T-cell (primary cell): ENCODE measurements around the gene SERTAD2. TPM values are rescaled to one million over a fixed set of nuclear protein-coding genes. Genes with fewer than 3 reads are reported as not detected.
A peak's percentile ranks its signal among the peaks of the same experiment; 100 is the strongest.

ENCODE experiments used
- ATAC-seq, 4 experiments: fragments of 200-7000 bp in 3 of 4; fragments of 150-1000 bp in 1 of 4; cut with Tn5 transposase; replicated peaks in 1 of 4; 1 replicate in 3 of 4; 2 replicates in 1 of 4; pipeline ENCODE4 v1.10.0; 2021; ENCODE audit warnings: moderate library complexity in 3 of 4, mild to moderate bottlenecking in 2 of 4, moderate number of reproducible peaks in 1 of 4
- CTCF ChIA-PET, 2 donors: fragments of 300-600 bp; sonication (Branson Sonifier 250); formaldehyde crosslinking; loops; one replicate each; lab custom pipeline; 2022; ENCODE audit warnings: antibody characterized with exemption in 2 of 2; lab: Charles Lee
- POLR2A ChIA-PET, 2 donors: fragments of 300-600 bp; sonication (Branson Sonifier 250); formaldehyde crosslinking; loops; one replicate each; lab custom pipeline; 2022; ENCODE audit warnings: antibody characterized with exemption in 2 of 2; lab: Charles Lee
- DNase-seq, 35 experiments: peaks; one replicate each; pipeline versions ENCODE4 v3.0.0 to v3.0.0-alpha.2; 2013 to 2023
- H3K27ac ChIP-seq: one replicate; pipeline ENCODE4 v1.5.1; 2013; ENCODE audit warnings: low read length
- H3K27me3 ChIP-seq, 2 experiments: replicated peaks in 1 of 2; 1 replicate in 1 of 2; 2 replicates in 1 of 2; pipeline versions ENCODE4 v1.6.1 to v1.7.0; 2013; ENCODE audit warnings: low read length in 1 of 2, mixed read lengths in 1 of 2; ENCODE audit not compliant: control insufficient read depth in 2 of 2, insufficient read depth in 2 of 2; ENCODE audit errors: extremely low read depth in 1 of 2
- H3K36me3 ChIP-seq, 2 donors: 1 replicate in 1 of 2; 2 replicates in 1 of 2; pipeline versions ENCODE4 v1.6.1 to v1.7.0; 2013; ENCODE audit warnings: low read length in 1 of 2; ENCODE audit not compliant: control insufficient read depth in 2 of 2, insufficient read depth in 1 of 2; ENCODE audit errors: extremely low read depth in 1 of 2
- H3K4me1 ChIP-seq, 2 experiments: 1 replicate in 1 of 2; 2 replicates in 1 of 2; pipeline versions ENCODE4 v1.6.1 to v1.7.0; 2013; ENCODE audit warnings: low read length in 2 of 2, mixed read lengths in 1 of 2; ENCODE audit not compliant: insufficient read depth in 2 of 2, control insufficient read depth in 1 of 2; ENCODE audit errors: extremely low read depth in 1 of 2
- H3K4me3 ChIP-seq, 2 donors: 1 replicate in 1 of 2; 2 replicates in 1 of 2; pipeline versions ENCODE4 v1.5.1 to v1.7.0; 2013; ENCODE audit warnings: mild to moderate bottlenecking in 2 of 2, low read length in 1 of 2, moderate library complexity in 1 of 2; ENCODE audit not compliant: control insufficient read depth in 1 of 2; ENCODE audit errors: extremely low read depth in 1 of 2
- H3K9me3 ChIP-seq: 2 replicates; pipeline ENCODE4 v1.7.0; 2013
- H3K27ac Mint-ChIP-seq, 2 donors: one replicate each; pipeline ENCODE4 v1.8.0; 2020 to 2021; ENCODE audit warnings: mild to moderate bottlenecking in 2 of 2, mixed read lengths in 2 of 2
- H3K27me3 Mint-ChIP-seq, 2 donors: one replicate each; pipeline ENCODE4 v1.8.0; 2021 to 2022; ENCODE audit warnings: mixed read lengths in 2 of 2
- H3K36me3 Mint-ChIP-seq: one replicate; pipeline ENCODE4 v1.8.0; 2021; ENCODE audit warnings: mixed read lengths
- H3K4me1 Mint-ChIP-seq, 3 donors: one replicate each; pipeline ENCODE4 v1.8.0; 2020 to 2022; ENCODE audit warnings: mixed read lengths in 3 of 3, mild to moderate bottlenecking in 1 of 3
- H3K4me3 Mint-ChIP-seq, 3 donors: one replicate each; pipeline ENCODE4 v1.8.0; 2020 to 2022; ENCODE audit warnings: mild to moderate bottlenecking in 3 of 3, mixed read lengths in 3 of 3, moderate library complexity in 3 of 3
- H3K9me3 Mint-ChIP-seq, 3 donors: one replicate each; pipeline ENCODE4 v1.8.0; 2020 to 2022; ENCODE audit warnings: mixed read lengths in 3 of 3
- WGBS: methylation state at CpG from one replicate; pipeline ENCODE4 v1.1.5; 2013; ENCODE audit warnings: missing lambda C conversion rate; ENCODE audit not compliant: insufficient coverage; 5-methylcytosine and 5-hydroxymethylcytosine counted together
- total RNA-seq, 35 experiments: library from RNA in 6 of 35; stranded (reverse) in 6 of 35; fragments of 120-200 nt in 1 of 35; gene quantifications; one replicate each; pipeline versions ENCODE4 v1.2.1 to v1.2.4 and lab custom pipeline; 2013 to 2026

Gene SERTAD2
- total RNA-seq, 5 donors from 2014 or later (not counting 1 experiment from before 2014, with no cell fraction given): 22.8 to 39.7 (median 27.4) TPM

DNA sequence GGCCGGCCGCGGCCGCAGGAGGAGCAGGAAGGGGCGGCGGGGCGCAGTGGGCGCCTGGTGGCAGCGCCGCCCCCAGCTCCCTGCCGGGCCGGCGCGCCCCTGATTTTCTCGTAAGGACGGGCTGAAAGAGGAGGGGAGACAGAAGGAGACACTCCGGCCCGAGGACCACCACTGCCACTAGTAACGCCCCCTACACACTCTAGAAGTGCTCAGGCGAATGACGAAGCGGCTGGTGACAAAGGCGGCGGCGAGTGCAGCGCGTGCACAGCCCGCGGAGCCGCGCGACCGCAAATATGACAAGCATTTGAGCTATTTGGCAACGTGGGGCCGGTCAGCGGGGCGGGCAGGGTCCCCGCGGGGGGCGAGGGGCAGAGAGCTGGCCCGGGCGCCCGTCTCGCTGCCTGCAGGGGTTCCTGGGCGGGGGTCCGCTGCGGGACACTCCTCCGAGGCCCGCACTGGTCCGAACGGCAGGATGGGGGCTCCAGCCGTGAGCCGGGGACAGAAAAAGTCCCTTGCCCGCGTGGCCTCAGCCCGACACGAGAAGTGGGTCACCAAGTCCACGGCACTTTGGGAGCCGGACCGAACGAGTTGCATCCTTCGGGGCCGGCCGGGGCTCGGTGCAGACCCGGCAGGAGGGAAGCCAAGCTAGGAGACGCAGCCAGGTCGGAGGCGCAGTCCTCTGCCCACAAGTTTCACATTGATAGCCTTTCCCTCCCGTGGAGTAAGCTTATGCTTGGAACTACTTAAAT, 524 bp upstream of the SERTAD2 start:
- peak overlapping the region; percentile 82 to 91 (median 88) for H3K4me3 Mint-ChIP-seq

DNA sequence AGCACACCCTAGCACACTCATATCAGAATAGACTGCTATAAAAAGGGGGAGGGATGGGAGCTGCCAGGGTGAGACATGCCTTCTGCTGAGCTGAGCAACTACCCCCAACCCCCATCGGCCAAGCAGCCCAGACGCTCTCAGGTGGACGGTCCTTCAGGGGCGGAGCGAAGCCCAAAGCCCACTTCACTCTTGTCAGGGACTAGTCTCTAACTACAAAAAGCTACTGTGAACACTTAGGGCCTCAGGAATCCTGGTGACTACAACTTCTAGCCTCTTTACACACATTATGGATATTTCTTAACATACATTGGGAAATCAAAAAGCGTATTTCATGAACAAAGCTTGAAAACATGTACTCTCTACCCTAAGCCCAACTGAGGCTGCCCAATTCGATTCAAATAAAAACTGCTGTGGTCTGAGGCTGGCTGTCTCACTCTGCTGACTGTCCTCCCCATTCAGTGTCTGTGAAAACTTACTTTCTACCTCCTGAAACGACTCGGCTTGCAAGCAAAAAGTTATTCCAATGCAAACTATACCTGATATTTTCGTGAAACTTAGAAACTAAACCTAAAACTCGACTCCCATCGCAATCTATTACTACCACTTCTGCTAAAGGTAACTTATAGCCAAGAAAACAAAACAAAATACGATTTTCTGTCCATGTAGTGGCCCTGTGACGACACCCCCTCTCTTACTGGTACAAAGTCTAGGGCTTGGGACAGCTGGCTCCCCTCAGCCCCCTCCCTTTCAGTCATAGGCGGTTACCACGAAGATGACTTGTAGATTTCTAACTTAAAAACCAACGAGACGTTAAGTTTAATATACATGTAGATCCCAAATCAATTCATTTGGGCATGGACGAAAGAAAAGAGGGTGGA, 1.2 kb downstream of the SERTAD2 start:
- Histone ChIP-seq H3K9me3 (no peaks in the 10 kb centered on the region), H3K27me3 (no peaks in the 10 kb centered on the region), H3K4me3 (peak overlapping the region; percentile 94 to 96), H3K27ac (peak overlapping the region; percentile 63), H3K36me3 (no peaks in the 10 kb centered on the region), H3K4me1 (peaks cover 25 to 50% of the 10 kb centered on the region in 2 experiments)
- DNase-seq: peak in 1 of 35 experiments; percentile 16
- no peaks in the 10 kb centered on the region for H3K36me3 Mint-ChIP-seq
- no peaks in the 10 kb centered on the region for H3K27me3 Mint-ChIP-seq
- 9% methylated on average over 10 of the region's 19 CpGs for WGBS
- H3K27ac Mint-ChIP-seq: peak overlapping the region; percentile 85 to 89
- ChIA-PET POLR2A (interaction anchor here (0.5 to 3.4 kb wide), 11 partner anchors 8 to 809 kb away, joined by 3 to 29 read pairs (median 4); no protein-coding TSS in a partner anchor), CTCF (interaction anchor here (0.8 to 7.4 kb wide), 14 partner anchors 8 to 180 kb away, joined by 3 to 78 read pairs (median 4); partner anchors contain the start of gene AFTPH (in 1 of the 2))
- peak overlapping the region; percentile 86 to 91 (median 89) for H3K4me3 Mint-ChIP-seq
- H3K4me1 Mint-ChIP-seq: peaks cover 75 to 82% (median 76%) of the 10 kb centered on the region in 3 donors
- no peak for ATAC-seq
- no peaks in the 10 kb centered on the region for H3K9me3 Mint-ChIP-seq

More for the DNA sequence above, 524 bp upstream of the SERTAD2 start:
- POLR2A ChIA-PET: interaction anchor here (0.6 to 3.4 kb wide), 16 partner anchors 8 to 573 kb away, joined by 3 to 29 read pairs (median 4); partner anchors contain the start of genes ACTR2 (in 1 of the 2), AFTPH (in 1 of the 2) and RAB1A (in 1 of the 2)
- H3K36me3 Mint-ChIP-seq: no peaks in the 10 kb centered on the region
- under 1% methylated on average over 60 of the region's 70 CpGs for WGBS
- H3K9me3 Mint-ChIP-seq: no peaks in the 10 kb centered on the region
- Histone ChIP-seq H3K27ac (peak overlapping the region; percentile 83), H3K36me3 (no peaks in the 10 kb centered on the region), H3K4me1 (peaks cover 25 to 52% of the 10 kb centered on the region in 2 experiments), H3K27me3 (no peaks in the 10 kb centered on the region), H3K9me3 (no peaks in the 10 kb centered on the region), H3K4me3 (peak overlapping the region; percentile 75 to 82)
- H3K27ac Mint-ChIP-seq: peak overlapping the region; percentile 91 to 92
- no peaks in the 10 kb centered on the region for H3K27me3 Mint-ChIP-seq
- H3K4me1 Mint-ChIP-seq: peaks cover 72 to 78% (median 73%) of the 10 kb centered on the region in 3 donors
- CTCF ChIA-PET: interaction anchor here (0.5 to 7.4 kb wide), 30 partner anchors 8 to 673 kb away, joined by 3 to 78 read pairs (median 4); partner anchors contain the start of gene AFTPH (in 1 of the 2)
- DNase-seq (peak; percentile 12 to 78 (median 60)), ATAC-seq (peak; percentile 47 to 58 (median 50))

DNA sequence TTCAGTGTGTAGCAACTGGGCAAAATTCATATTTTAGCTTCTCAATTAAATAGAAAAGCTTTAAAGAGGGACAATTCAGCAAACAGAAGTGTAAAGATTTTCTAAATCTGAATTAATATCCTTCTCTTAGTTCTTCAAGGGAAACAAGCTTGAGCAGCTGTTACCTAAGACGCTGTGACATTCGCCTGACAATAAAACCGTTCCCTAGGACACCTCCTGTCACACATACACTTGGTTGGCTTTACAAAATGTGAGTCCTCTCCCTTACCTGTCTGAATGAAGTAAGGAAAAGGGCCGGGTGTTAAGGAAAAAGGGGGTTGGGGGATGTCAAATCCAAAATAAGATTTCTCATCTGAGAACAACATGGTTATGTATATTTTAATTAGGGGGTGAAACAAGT, 2.1 kb downstream of the SERTAD2 start:
- no peak overlapping the region for H3K27ac ChIP-seq
- ChIA-PET CTCF (interaction anchor here (0.7 to 7.4 kb wide), 14 partner anchors 11 to 177 kb away, joined by 3 to 78 read pairs (median 4); no protein-coding TSS in a partner anchor), POLR2A (interaction anchor here (0.6 to 3.4 kb wide), 5 partner anchors 10 to 110 kb away, joined by 3 to 29 read pairs (median 6); no protein-coding TSS in a partner anchor)
- Mint-ChIP-seq H3K27ac (peak overlapping the region in 1 of 2 donors; percentile 89), H3K4me3 (peak overlapping the region; percentile 86 to 91 (median 89)), H3K4me1 (peaks cover 76 to 82% (median 77%) of the 10 kb centered on the region in 3 donors), H3K9me3 (no peaks in the 10 kb centered on the region), H3K36me3 (no peaks in the 10 kb centered on the region), H3K27me3 (no peaks in the 10 kb centered on the region)
- H3K27me3 ChIP-seq: no peaks in the 10 kb centered on the region
- DNase-seq (no peak), ATAC-seq (no peak)
- WGBS: no CpG with 5 or more reads among the region's 4 CpGs
- no peaks in the 10 kb centered on the region for H3K36me3 ChIP-seq
- H3K4me1 ChIP-seq: peaks cover 25 to 44% of the 10 kb centered on the region in 2 experiments
- no peak overlapping the region for H3K4me3 ChIP-seq
- H3K9me3 ChIP-seq: no peaks in the 10 kb centered on the region

DNA sequence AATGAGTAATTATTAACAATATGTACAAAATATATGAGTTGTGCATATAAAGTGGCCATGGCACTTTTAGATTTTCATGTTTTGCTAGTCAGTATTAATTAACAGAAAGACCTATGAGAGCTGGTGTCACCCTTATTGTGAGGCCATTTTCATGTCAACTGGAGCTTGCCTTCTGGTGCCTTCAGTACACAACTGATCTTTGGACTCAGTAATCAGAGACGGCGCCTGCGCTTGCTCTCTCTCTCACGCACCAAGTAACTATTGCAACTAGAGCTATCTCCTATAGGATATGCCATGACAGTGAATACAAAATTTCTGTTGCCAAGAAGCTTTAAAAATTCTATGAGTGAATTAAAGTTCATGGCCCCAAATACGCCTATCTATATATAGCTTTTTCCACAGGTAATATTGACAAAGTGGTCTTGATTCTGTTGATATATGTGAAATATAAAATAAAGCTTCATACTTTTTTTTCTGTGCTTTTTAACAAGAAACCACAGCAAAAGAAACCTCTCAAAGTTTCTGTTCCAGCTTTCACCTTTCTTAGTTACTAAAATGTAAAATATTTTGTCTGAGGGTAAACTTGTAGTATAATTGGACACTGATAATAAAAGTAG, 2.9 kb downstream of the SERTAD2 start:
- H3K4me3 ChIP-seq: no peak overlapping the region
- H3K4me3 Mint-ChIP-seq: peak overlapping the region in 2 of 3 donors; percentile 89 to 91
- peak overlapping the region in 1 of 2 donors; percentile 73 for H3K27ac Mint-ChIP-seq
- H3K27ac ChIP-seq: no peak overlapping the region
- no peaks in the 10 kb centered on the region for H3K27me3 ChIP-seq
- H3K36me3 Mint-ChIP-seq: no peaks in the 10 kb centered on the region
- H3K9me3 ChIP-seq: no peaks in the 10 kb centered on the region
- DNase-seq (no peak), ATAC-seq (no peak)
- CTCF ChIA-PET: interaction anchor here (0.6 to 7.4 kb wide), 17 partner anchors 11 to 214 kb away, joined by 3 to 78 read pairs (median 4); partner anchors contain the start of gene AFTPH (in 1 of the 2)
- H3K36me3 ChIP-seq: no peaks in the 10 kb centered on the region
- no CpG with 5 or more reads among the region's 5 CpGs for WGBS
- H3K27me3 Mint-ChIP-seq: no peaks in the 10 kb centered on the region
- POLR2A ChIA-PET: interaction anchor here (0.6 to 1.2 kb wide), 6 partner anchors 24 to 480 kb away, joined by 3 to 7 read pairs (median 4); no protein-coding TSS in a partner anchor
- no peaks in the 10 kb centered on the region for H3K9me3 Mint-ChIP-seq
- peaks cover 77 to 80% (median 77%) of the 10 kb centered on the region in 3 donors for H3K4me1 Mint-ChIP-seq
- peaks cover 31 to 51% of the 10 kb centered on the region in 2 experiments for H3K4me1 ChIP-seq

GRCh38 chr2:64650296-64650695, 3.4 kb downstream of the SERTAD2 start:
- ChIA-PET CTCF (interaction anchor here (0.6 to 7.4 kb wide), 11 partner anchors 43 to 214 kb away, joined by 3 to 78 read pairs (median 3); partner anchors contain the start of gene AFTPH (in 1 of the 2)), POLR2A (interaction anchor here (0.6 to 1.2 kb wide), 4 partner anchors 25 to 423 kb away, joined by 3 to 7 read pairs (median 4); no protein-coding TSS in a partner anchor)
- DNase-seq (no peak), ATAC-seq (no peak)
- WGBS: 100% methylated on average over 5 of the region's 5 CpGs
- Histone ChIP-seq H3K27me3 (no peaks in the 10 kb centered on the region), H3K4me3 (no peak overlapping the region), H3K27ac (no peak overlapping the region), H3K4me1 (peaks cover 31 to 51% of the 10 kb centered on the region in 2 experiments), H3K36me3 (no peaks in the 10 kb centered on the region), H3K9me3 (no peaks in the 10 kb centered on the region)
- no peaks in the 10 kb centered on the region for H3K27me3 Mint-ChIP-seq
- peak overlapping the region in 1 of 3 donors; percentile 91 for H3K4me3 Mint-ChIP-seq
- H3K27ac Mint-ChIP-seq: peak overlapping the region in 1 of 2 donors; percentile 73
- H3K9me3 Mint-ChIP-seq: no peaks in the 10 kb centered on the region
- peaks cover 75 to 76% (median 76%) of the 10 kb centered on the region in 3 donors for H3K4me1 Mint-ChIP-seq
- no peaks in the 10 kb centered on the region for H3K36me3 Mint-ChIP-seq
